ENCODE measurements around the gene KRTAP5-1.
"Not testable (repeated sequence)": the region's sequence is repeated elsewhere in the genome, so short reads cannot be mapped to it uniquely, and the experiment has no call there.

The KRTAP5-1 gene

DNA sequence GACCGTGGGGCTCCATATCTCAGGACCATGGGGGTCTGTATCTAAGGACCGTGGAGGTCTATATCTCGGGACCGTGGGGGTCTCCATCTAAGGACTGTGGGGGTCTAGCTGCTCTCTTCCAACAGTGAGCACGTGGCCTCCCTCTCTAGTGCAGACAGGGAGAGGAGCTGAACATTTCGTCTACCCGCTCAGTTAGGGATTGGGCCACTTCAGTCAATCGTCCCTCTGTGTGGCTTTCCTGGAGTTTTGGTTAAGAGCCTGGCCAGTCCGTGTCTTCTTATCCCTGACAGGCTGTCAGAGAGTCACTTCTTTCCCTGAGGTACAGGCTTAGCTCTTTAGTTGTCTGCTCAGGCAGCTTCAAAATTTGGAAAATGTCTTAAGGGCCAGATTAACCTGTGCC lies 3.1 kb downstream of the KRTAP5-1 start:
- Histone ChIP-seq H3K9ac (ENCODE audit: low read length) (no peak overlapping the region), H3K27me3 (replicated peaks; ENCODE audit: insufficient read depth, low read length) (peaks cover 86% of the 10 kb centered on the region), H3F3A (ENCODE audit: insufficient read depth, low read length) (no peaks in the 10 kb centered on the region), H3K36me3 (replicated peaks; ENCODE audit: insufficient read depth, low read length) (no peaks in the 10 kb centered on the region), H2AFZ (ENCODE audit: low read length) (no peak overlapping the region), H3K9me2 (replicated peaks; ENCODE audit: insufficient read depth, low read length) (no peaks in the 10 kb centered on the region), H3K79me2 (ENCODE audit: low read length) (no peaks in the 10 kb centered on the region), H3K4me3 (ENCODE audit: low read length) (no peak overlapping the region), H3K9me3 (replicated peaks; ENCODE audit: insufficient read depth, low read length) (no peaks in the 10 kb centered on the region), H4K20me1 (ENCODE audit: insufficient read depth, low read length) (no peaks in the 10 kb centered on the region), H3K4me1 (ENCODE audit: low read length) (no peaks in the 10 kb centered on the region), H3K27ac (ENCODE audit: low read length) (no peak overlapping the region), H3K4me2 (ENCODE audit: low read depth, low read length) (no peak overlapping the region)
- TF ChIP-seq EZH2phosphoT487 (IDR thresholded peaks at IDR 0.05; ENCODE audit: low read length) (no peak), EZH2 (optimal IDR thresholded peaks at IDR 0.05; ENCODE audit: low read depth, low read length) (no peak)
- TF ChIP-seq, protein P1, sequence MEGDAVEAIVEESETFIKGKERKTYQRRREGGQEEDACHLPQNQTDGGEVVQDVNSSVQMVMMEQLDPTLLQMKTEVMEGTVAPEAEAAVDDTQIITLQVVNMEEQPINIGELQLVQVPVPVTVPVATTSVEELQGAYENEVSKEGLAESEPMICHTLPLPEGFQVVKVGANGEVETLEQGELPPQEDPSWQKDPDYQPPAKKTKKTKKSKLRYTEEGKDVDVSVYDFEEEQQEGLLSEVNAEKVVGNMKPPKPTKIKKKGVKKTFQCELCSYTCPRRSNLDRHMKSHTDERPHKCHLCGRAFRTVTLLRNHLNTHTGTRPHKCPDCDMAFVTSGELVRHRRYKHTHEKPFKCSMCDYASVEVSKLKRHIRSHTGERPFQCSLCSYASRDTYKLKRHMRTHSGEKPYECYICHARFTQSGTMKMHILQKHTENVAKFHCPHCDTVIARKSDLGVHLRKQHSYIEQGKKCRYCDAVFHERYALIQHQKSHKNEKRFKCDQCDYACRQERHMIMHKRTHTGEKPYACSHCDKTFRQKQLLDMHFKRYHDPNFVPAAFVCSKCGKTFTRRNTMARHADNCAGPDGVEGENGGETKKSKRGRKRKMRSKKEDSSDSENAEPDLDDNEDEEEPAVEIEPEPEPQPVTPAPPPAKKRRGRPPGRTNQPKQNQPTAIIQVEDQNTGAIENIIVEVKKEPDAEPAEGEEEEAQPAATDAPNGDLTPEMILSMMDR (IDR thresholded peaks at IDR 0.05; ENCODE audit: low read length), result no peak
- DNase-seq, result no peak

DNA sequence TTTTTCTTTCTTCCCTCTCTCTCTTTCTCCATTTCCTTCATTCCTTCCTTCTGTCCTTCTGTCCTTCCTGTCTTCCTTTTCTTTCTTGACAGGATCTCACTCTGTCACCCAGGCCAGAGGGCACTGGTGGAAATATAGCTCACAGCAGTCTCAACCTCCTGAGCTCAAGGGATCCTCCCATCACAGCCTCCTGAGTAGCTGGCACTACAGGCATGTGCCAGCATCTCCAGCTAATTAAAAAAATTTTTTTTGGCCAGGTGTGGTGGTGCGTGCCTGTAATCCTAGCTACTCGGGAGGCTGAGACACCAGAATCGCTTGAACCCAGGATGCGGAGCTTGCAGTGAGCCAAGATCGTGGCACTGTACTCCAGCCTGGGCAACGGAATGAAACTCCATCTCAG lies 8.3 kb downstream of the KRTAP5-1 start:
- 0 out of 2 replicates have a peak, but pooled peaks cover 3% of the 10 kb centered on the region for H3F3A ChIP-seq (ENCODE audit: insufficient read depth, low read length)
- TF ChIP-seq, protein P1 (IDR thresholded peaks at IDR 0.05; ENCODE audit: low read length), result no peak
- TF ChIP-seq EZH2phosphoT487 (IDR thresholded peaks at IDR 0.05; ENCODE audit: low read length) (no peak), EZH2 (optimal IDR thresholded peaks at IDR 0.05; ENCODE audit: low read depth, low read length) (no peak)
- DNase-seq, result no peak
- no peak overlapping the region for H3K4me3 ChIP-seq (ENCODE audit: low read length)
- no peaks in the 10 kb centered on the region for H3K36me3 ChIP-seq (replicated peaks; ENCODE audit: insufficient read depth, low read length)
- no peak overlapping the region for H3K27ac ChIP-seq (ENCODE audit: low read length)
- no peak overlapping the region for H2AFZ ChIP-seq (ENCODE audit: low read length)
- no peaks in the 10 kb centered on the region for H4K20me1 ChIP-seq (ENCODE audit: insufficient read depth, low read length)
- H3K4me2 ChIP-seq (ENCODE audit: low read depth, low read length), result no peak overlapping the region
- H3K9me3 ChIP-seq (replicated peaks; ENCODE audit: insufficient read depth, low read length), result no peaks in the 10 kb centered on the region
- no peaks in the 10 kb centered on the region for H3K4me1 ChIP-seq (ENCODE audit: low read length)
- no peaks in the 10 kb centered on the region for H3K9me2 ChIP-seq (replicated peaks; ENCODE audit: insufficient read depth, low read length)
- no peaks in the 10 kb centered on the region for H3K79me2 ChIP-seq (ENCODE audit: low read length)
- H3K27me3 ChIP-seq (replicated peaks; ENCODE audit: insufficient read depth, low read length), result peaks cover 89% of the 10 kb centered on the region
- no peak overlapping the region for H3K9ac ChIP-seq (ENCODE audit: low read length)

DNA sequence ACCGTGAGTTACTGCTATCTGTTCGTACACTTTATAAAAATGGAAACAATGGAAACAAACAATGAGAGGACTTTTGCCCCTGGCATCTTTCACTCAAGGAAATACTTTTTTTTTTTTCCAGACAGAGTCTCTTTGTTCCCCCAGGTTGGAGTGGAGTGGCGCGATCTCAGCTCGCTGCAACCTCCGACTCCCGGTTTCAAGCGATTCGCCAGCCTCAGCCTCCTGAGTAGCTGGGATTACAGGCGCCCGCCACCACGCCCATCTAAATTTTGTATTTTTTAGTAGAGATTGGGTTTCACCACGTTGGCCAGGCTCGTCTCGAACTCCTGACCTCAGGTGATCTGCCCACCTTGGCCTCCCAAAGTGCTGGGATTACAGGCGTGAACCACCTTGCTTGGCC lies 9.3 kb downstream of the KRTAP5-1 start:
- H3F3A ChIP-seq (ENCODE audit: insufficient read depth, low read length); H3K36me3 ChIP-seq (replicated peaks; ENCODE audit: insufficient read depth, low read length); H4K20me1 ChIP-seq (ENCODE audit: insufficient read depth, low read length); H3K4me1 ChIP-seq (ENCODE audit: low read length); H3K79me2 ChIP-seq (ENCODE audit: low read length); H3K9ac ChIP-seq (ENCODE audit: low read length); H3K9me3 ChIP-seq (replicated peaks; ENCODE audit: insufficient read depth, low read length); H3K4me2 ChIP-seq (ENCODE audit: low read depth, low read length); H3K9me2 ChIP-seq (replicated peaks; ENCODE audit: insufficient read depth, low read length); DNase-seq; H3K4me3 ChIP-seq (ENCODE audit: low read length); H3K27ac ChIP-seq (ENCODE audit: low read length); H2AFZ ChIP-seq (ENCODE audit: low read length): not testable (repeated sequence)
- H3K27me3 ChIP-seq (replicated peaks; ENCODE audit: insufficient read depth, low read length), result peaks cover 89% of the 10 kb centered on the region

DNA sequence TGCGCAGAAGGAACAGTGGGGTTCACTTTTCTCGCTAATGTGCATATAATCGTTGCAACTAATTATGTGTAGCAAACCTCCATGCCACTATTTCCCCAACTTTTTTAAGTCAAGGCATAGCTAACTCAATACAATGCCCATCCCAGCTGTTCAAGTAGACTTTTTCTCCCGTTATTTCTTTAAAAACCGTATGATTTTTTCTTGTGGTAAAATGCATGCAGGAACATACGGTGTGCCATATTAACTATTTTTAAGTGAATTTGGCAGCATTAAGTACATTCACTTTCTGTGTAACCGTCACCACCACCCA lies 10.2 kb downstream of the KRTAP5-1 start:
- Histone ChIP-seq H3K27ac (ENCODE audit: low read length) (no peak overlapping the region), H3F3A (ENCODE audit: insufficient read depth, low read length) (0 out of 2 replicates have a peak, but pooled peaks cover 3% of the 10 kb centered on the region), H3K4me1 (ENCODE audit: low read length) (no peaks in the 10 kb centered on the region), H3K79me2 (ENCODE audit: low read length) (no peaks in the 10 kb centered on the region), H3K36me3 (replicated peaks; ENCODE audit: insufficient read depth, low read length) (no peaks in the 10 kb centered on the region), H3K9ac (ENCODE audit: low read length) (no peak overlapping the region), H3K27me3 (replicated peaks; ENCODE audit: insufficient read depth, low read length) (peaks cover 89% of the 10 kb centered on the region), H3K4me2 (ENCODE audit: low read depth, low read length) (no peak overlapping the region), H3K9me2 (replicated peaks; ENCODE audit: insufficient read depth, low read length) (no peaks in the 10 kb centered on the region), H2AFZ (ENCODE audit: low read length) (no peak overlapping the region), H3K9me3 (replicated peaks; ENCODE audit: insufficient read depth, low read length) (no peaks in the 10 kb centered on the region), H3K4me3 (ENCODE audit: low read length) (no peak overlapping the region), H4K20me1 (ENCODE audit: insufficient read depth, low read length) (no peaks in the 10 kb centered on the region)
- TF ChIP-seq, protein P1 (IDR thresholded peaks at IDR 0.05; ENCODE audit: low read length), result no peak
- TF ChIP-seq EZH2phosphoT487 (IDR thresholded peaks at IDR 0.05; ENCODE audit: low read length) (no peak), EZH2 (optimal IDR thresholded peaks at IDR 0.05; ENCODE audit: low read depth, low read length) (no peak)
- no peak for DNase-seq

Data from MM.1S (cell line).